Peyer's patch (tissue), 4 donors: ENCODE results near the gene RBBP8NL. TPM values are rescaled to one million over a fixed set of nuclear protein-coding genes. Genes with fewer than 3 reads are reported as not detected.

Experiments used
- DNase-seq, 3 donors: peaks; one replicate each; pipeline ENCODE4 v3.0.0-alpha.2; 2017 to 2019
- H3K27ac ChIP-seq, 4 donors: fragments of 200-600 bp; sonication (generic); one replicate each; pipeline ENCODE4 v1.5.1; 2016 to 2019
- H3K27me3 ChIP-seq, 2 donors: fragments of 200-600 bp; sonication (generic); one replicate each; pipeline ENCODE4 v1.5.1; 2019
- H3K36me3 ChIP-seq, 3 donors: fragments of 200-600 bp; sonication (generic); one replicate each; pipeline ENCODE4 v1.5.1; 2016 to 2019
- H3K4me1 ChIP-seq, 4 donors: fragments of 200-600 bp; sonication (generic); one replicate each; pipeline ENCODE4 v1.5.1; 2016 to 2019
- H3K4me3 ChIP-seq, 4 donors: fragments of 200-600 bp; sonication (generic); 1 replicate in 3 of 4; 2 replicates in 1 of 4; pipeline ENCODE4 v1.5.1; 2016 to 2019; ENCODE audit warnings: mild to moderate bottlenecking in 1 of 4
- H3K9me3 ChIP-seq, 4 donors: fragments of 200-600 bp; sonication (generic); one replicate each; pipeline ENCODE4 v1.5.1; 2016 to 2019; ENCODE audit warnings: mild to moderate bottlenecking in 1 of 4
- CTCF ChIP-seq, 6 experiments: fragments of 450-650 bp in 4 of 6; fragments of 200-600 bp in 2 of 6; sonication (generic) in 1 of 6; IDR thresholded peaks; one replicate each; pipeline ENCODE4 v1.5.1; 2017 to 2019; ENCODE audit warnings: antibody characterized with exemption in 6 of 6, mild to moderate bottlenecking in 3 of 6, moderate library complexity in 1 of 6
- POLR2A ChIP-seq, 2 donors: fragments of 450-650 bp; IDR thresholded peaks; one replicate each; pipeline ENCODE4 v1.5.1; 2017; ENCODE audit warnings: antibody characterized with exemption in 2 of 2, mild to moderate bottlenecking in 2 of 2, moderate library complexity in 2 of 2
- total RNA-seq, 4 donors: library from RNA; depleted of rRNA; stranded (reverse); fragments of >200 nt; gene quantifications; one replicate each; pipeline ENCODE4 v1.1.0, GENCODE V29; 2016

RBBP8NL gene
- total RNA-seq, 4 donors from 2014 or later = 6.6 to 26.7 (median 13.4) TPM

- no peaks in the 10 kb centered on the region for H3K9me3 ChIP-seq
- H3K4me1 ChIP-seq = peaks cover 0 to 23% (median 10%) of the 10 kb centered on the region in 4 donors
- peak overlapping the region in 1 of 4 donors; percentile 37 for H3K27ac ChIP-seq
- no peaks in the 10 kb centered on the region for H3K36me3 ChIP-seq
- no peak overlapping the region for H3K4me3 ChIP-seq
- H3K27me3 ChIP-seq = no peaks in the 10 kb centered on the region
- peak in 1 of 2 donors; percentile 14 for TF ChIP-seq POLR2A (IDR thresholded peaks at IDR 0.05)
- TF ChIP-seq CTCF (IDR thresholded peaks at IDR 0.05) = peak; percentile 79 to 94 (median 91)
- DNase-seq = peak; percentile 83 to 94 (median 84)
These were observed 44.8 kb downstream of the RBBP8NL start for GRCh38 chr20:62382306-62383198.

DNA sequence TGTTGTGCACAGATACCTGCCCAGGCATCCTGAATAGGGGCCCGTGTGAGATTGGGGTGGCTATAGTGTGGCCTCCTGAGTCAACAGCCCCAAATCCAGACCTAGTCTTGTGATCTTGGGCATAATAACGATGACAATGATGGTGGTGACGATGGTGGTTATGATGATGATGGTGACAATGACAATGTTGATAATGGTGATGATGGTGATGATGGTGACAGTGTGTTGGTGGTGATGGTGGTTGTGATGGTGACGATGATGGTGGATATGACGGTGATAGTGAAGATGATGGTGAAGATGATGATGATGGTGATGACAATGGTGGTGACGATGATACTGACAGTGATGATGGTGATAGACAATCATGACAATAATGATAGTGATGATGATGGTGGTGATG is 45.5 kb downstream of the RBBP8NL start:
- Histone ChIP-seq H3K36me3 (no peaks in the 10 kb centered on the region), H3K27ac (peak overlapping the region in 2 of 4 donors; percentile 49 to 64), H3K4me1 (peaks cover 0 to 30% (median 9%) of the 10 kb centered on the region in 4 donors), H3K9me3 (no peaks in the 10 kb centered on the region), H3K27me3 (no peaks in the 10 kb centered on the region), H3K4me3 (no peak overlapping the region)
- TF ChIP-seq POLR2A (IDR thresholded peaks at IDR 0.05) = no peak
- TF ChIP-seq CTCF (IDR thresholded peaks at IDR 0.05) = no peak
- DNase-seq = no peak

DNA sequence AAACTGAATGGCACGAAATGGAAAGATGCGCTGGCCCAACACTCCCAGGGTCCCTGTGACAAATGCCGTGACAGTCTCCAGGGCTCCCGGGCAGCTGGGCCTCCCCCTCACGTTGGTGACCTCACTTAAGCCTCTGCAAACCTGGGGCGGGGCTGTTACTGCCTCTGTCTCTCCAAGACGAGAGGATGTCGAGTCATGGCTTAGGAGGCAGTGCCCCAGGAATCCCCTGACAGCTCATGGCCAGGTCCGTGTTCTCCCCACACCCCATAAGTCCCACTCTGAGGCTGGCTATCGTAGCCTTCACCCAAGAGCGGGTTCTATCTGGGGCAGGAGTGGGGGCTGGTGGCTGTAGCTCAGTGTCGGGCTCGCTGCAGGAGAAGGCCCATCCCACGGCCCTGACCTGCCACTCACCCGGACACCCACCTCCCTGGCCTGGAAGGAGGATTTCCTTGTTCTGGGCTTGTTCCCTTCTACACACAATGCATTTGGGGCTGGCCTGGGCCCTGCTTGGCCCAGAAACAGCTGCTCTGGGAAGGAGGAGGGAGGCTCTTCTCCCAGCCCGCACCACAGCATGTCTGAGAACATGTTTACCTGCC is 46.0 kb downstream of the RBBP8NL start:
- no peak for DNase-seq
- Histone ChIP-seq H3K27me3 (no peaks in the 10 kb centered on the region), H3K27ac (peak overlapping the region in 2 of 4 donors; percentile 49 to 64), H3K36me3 (no peaks in the 10 kb centered on the region), H3K9me3 (no peaks in the 10 kb centered on the region), H3K4me1 (peaks cover 0 to 33% (median 9%) of the 10 kb centered on the region in 4 donors), H3K4me3 (no peak overlapping the region)
- TF ChIP-seq CTCF (IDR thresholded peaks at IDR 0.05) (no peak), POLR2A (IDR thresholded peaks at IDR 0.05) (no peak)

DNA sequence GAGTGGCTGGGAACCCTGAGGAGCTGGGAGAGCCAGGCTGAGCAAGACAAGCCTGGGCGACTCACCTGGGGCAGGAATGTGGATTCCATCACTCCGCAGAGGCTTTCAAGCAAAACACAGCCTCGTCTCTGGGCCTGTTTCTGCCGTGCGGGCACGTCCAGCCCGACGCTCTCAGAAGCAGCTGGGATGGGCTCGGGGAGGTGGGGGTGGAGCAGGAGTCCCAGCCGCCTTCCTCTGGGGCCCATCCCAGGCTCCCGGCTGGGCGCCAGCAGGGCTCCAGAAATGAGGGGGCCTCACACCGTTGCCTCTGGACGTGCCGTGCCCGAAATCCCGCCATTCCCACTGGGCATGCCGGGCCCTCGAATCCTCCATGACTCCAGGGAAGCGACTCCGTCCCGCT is 49.1 kb downstream of the RBBP8NL start:
- no peak for DNase-seq
- Histone ChIP-seq H3K27ac (peak overlapping the region in 1 of 4 donors; percentile 18), H3K9me3 (no peaks in the 10 kb centered on the region), H3K4me1 (peaks cover 0 to 38% (median 2%) of the 10 kb centered on the region in 4 donors), H3K4me3 (no peak overlapping the region), H3K27me3 (no peaks in the 10 kb centered on the region), H3K36me3 (no peaks in the 10 kb centered on the region)
- TF ChIP-seq CTCF (IDR thresholded peaks at IDR 0.05) (no peak), POLR2A (IDR thresholded peaks at IDR 0.05) (no peak)

DNA sequence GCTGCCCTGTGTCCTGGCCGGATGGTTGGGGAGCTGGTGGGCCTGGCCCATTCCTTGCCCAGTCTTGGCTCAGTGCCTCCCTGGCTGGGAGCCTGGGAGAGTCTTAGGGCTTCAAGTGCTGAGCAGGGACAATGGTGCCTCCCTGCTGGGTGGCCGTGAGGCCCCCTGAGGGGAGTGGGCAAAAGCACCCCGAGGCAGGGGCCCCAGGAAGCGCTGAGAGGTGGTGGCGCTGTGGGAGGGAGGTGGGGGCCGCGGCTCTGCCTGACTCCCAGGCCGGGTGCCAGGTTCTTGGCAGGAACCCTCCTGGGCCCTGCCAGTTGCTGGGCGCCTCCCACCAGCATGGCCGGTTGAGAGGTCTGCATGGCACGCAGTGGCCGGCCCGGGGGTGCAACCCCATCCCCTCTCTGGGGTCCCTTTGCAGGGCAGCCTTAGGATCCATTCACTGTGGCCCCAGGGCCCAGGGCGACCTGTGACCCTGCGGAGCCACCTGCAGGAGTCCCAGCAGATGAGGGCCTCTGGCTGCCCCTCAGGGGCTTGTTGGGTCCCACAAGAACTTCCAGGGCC is 49.6 kb downstream of the RBBP8NL start:
- Histone ChIP-seq H3K36me3 (no peaks in the 10 kb centered on the region), H3K27ac (peak overlapping the region in 1 of 4 donors; percentile 18), H3K4me1 (peaks cover 0 to 38% (median 2%) of the 10 kb centered on the region in 4 donors), H3K27me3 (no peaks in the 10 kb centered on the region), H3K9me3 (no peaks in the 10 kb centered on the region), H3K4me3 (no peak overlapping the region)
- TF ChIP-seq POLR2A (IDR thresholded peaks at IDR 0.05) (no peak), CTCF (IDR thresholded peaks at IDR 0.05) (no peak)
- DNase-seq = no peak
